HCEC 1CT (cell line): ENCODE measurements around the gene RIMKLA.

Source experiments
- DNase-seq: peaks from one replicate; pipeline ENCODE4 v3.0.0-alpha.2; 2017

Gene RIMKLA

GRCh38 chr1:42431514-42431913, 50.9 kb downstream of the RIMKLA start:
- DNase-seq: no peak

GRCh38 chr1:42432714-42433113, 52.1 kb downstream of the RIMKLA start:
- DNase-seq: no peak

- DNase-seq: no peak
Measured at GRCh38 chr1:42433369-42433768, 52.8 kb downstream of the RIMKLA start.

- DNase-seq: no peak
Measured at GRCh38 chr1:42434340-42434739, 53.7 kb downstream of the RIMKLA start.

- peak; percentile 85 for DNase-seq
Measured at GRCh38 chr1:42439940-42440339, 59.3 kb downstream of the RIMKLA start.

- DNase-seq: no peak
Measured at GRCh38 chr1:42442662-42443061, 62.1 kb downstream of the RIMKLA start.

- no peak for DNase-seq
Measured at GRCh38 chr1:42449256-42449655, 68.7 kb downstream of the RIMKLA start.

GRCh38 chr1:42450061-42450460, 69.5 kb downstream of the RIMKLA start:
- DNase-seq: no peak

- no peak for DNase-seq
Measured at GRCh38 chr1:42453386-42453785, 72.8 kb downstream of the RIMKLA start.

- no peak for DNase-seq
Measured at GRCh38 chr1:42454403-42454802, 73.8 kb downstream of the RIMKLA start.

GRCh38 chr1:42456010-42456753, 75.6 kb downstream of the RIMKLA start, which contains the start of the genes PPCS and ZMYND12:
TSS of gene PPCS (plus strand) at chr1:42456543. CDS start at chr1:42456566, 23 bp downstream.
TSS of gene ZMYND12 (minus strand) at chr1:42456022. CDS start at chr1:42455997, 25 bp downstream.
- DNase-seq: peak; percentile 65

GRCh38 chr1:42456754-42457089, 76.1 kb downstream of the RIMKLA start:
- no peak for DNase-seq

- DNase-seq: no peak
Measured at GRCh38 chr1:42461196-42461595, 80.6 kb downstream of the RIMKLA start.

GRCh38 chr1:42462828-42463763, 82.5 kb downstream of the RIMKLA start, which contains the start of gene CCDC30:
TSS of gene CCDC30 (plus strand) at chr1:42463286. CDS start at chr1:42480552, 17,266 bp downstream.
- peak; percentile 97 for DNase-seq

- no peak for DNase-seq
Measured at GRCh38 chr1:42463921-42464320, 83.3 kb downstream of the RIMKLA start.

- no peak for DNase-seq
Measured at GRCh38 chr1:42466030-42466429, 85.4 kb downstream of the RIMKLA start.

- no peak for DNase-seq
Measured at GRCh38 chr1:42469727-42470126, 89.1 kb downstream of the RIMKLA start.
